Stimulated activated CD4-positive, alpha-beta T cell treated with anti-CD3 and anti-CD28 coated beads, Interleukin-2, amount 100 ng/mL, for 48 hours (primary cell): Measurements from ENCODE around the gene APLP2.
A peak's percentile ranks its signal among the peaks of the same experiment; 100 is the strongest.

Source experiments
- DNase-seq, 2 donors: peaks; one replicate each; pipeline ENCODE4 v3.0.0-alpha.2; 2020

Gene APLP2

DNA sequence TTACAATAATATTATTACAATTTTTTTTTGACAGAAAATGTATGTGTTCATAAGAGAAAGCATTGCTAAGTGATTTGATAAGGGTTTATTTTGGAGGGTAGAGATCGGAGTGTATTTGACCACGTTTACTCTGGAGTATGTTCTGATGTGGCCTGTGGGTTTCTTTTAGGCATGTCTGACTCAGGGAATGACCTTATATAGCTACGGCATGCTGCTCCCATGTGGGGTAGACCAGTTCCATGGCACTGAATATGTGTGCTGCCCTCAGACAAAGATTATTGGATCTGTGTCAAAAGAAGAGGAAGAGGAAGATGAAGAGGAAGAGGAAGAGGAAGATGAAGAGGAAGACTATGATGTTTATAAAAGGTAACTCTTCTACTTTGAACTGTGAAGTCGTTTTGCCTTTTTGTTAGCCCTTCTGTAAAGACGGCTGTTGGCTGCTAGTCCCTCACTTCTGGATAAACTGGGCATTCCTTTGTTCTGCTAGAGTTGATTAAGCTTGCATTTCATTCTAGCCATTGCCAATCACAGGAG, 51.8 kb downstream of the APLP2 start:
- no peak for DNase-seq

DNA sequence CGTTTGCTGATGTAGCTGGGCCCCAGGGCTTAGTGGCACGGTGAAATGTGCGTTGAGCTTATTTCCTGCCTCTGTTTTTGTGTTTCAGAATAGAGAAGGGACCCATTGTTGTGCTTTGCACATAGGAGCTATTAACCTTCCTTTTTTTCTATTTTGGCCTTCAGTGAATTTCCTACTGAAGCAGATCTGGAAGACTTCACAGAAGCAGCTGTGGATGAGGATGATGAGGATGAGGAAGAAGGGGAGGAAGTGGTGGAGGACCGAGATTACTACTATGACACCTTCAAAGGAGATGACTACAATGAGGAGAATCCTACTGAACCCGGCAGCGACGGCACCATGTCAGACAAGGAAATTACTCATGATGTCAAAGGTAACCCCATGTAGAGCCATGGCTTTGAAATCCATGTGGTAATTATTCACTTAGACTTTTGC, 52.5 kb downstream of the APLP2 start:
- peak; percentile 10 to 25 for DNase-seq

DNA sequence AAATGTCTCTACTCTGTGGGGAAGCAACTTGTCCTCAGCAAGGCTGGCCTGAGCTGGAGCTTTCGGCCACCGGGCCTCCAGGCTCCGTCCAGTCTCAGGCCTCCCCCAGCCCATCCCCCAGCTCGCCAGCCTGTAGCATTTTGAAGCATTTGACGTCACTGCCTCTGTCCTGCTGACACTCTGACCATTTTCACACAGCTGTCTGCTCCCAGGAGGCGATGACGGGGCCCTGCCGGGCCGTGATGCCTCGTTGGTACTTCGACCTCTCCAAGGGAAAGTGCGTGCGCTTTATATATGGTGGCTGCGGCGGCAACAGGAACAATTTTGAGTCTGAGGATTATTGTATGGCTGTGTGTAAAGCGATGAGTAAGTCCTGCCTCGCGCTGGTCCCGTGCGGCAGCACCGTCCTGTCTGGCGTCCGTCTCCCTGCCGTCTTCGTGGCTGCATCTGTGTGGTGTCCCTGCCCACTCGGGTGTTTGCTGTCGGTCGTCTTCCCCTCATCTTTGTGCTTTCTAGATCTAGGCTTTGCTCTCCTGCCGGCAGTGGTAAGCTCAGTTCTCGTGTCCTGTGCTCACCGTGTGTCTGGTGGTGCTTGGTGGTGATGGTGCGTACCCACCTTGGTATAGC, 53.8 kb downstream of the APLP2 start:
- no peak for DNase-seq

DNA sequence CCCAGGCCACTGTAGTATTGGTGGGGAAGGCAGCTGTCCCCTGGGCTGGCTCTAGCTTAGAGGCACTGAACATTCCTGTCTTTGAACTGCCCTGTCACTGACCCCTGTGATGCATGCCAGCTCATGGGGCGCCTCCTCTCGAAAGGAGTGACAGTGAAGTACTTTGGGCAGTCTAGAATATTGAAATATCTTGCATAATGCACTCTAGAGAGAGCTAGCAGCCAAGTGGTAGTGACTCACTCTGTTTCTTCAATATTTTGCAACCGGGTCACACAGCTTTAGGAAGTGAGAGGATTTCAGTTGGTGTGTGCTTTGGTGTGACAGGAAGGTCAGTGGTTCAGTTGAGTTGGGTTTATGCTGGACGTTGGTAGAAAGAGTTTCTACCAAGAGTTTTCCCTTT, 54.4 kb downstream of the APLP2 start:
- no peak for DNase-seq

DNA sequence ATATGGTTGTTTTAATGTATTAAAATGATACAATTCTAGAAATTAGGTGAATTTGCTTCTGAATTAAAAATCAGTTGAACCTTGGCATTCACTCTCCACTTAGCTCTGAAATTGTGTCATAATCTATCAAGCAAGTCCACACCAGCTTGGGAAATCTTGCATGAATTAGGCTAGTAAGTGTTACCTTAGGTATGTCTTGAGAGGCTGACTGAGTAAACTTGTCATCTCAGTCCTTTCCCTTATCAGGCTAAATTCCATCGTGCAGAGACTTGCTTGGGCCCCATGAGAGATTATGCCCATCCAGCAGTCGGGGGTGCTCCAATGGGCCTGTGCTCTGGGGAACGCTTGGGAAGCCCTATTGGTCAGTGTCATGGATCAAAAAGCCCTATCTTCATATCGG, 55.9 kb downstream of the APLP2 start:
- DNase-seq: no peak

DNA sequence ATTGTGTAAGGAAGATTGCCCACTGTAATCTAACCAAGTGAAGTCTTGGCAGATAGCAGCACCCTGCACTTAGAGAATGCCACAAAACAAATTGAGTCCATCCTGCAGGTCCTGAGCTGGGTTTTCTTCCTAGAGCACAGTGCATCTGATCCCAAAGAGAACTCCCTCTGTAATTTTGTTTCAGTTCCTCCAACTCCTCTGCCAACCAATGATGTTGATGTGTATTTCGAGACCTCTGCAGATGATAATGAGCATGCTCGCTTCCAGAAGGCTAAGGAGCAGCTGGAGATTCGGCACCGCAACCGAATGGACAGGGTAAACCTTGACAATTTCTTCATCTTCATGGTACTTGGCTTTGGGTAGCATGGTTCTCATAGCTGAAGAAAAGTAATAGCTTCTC, 56.8 kb downstream of the APLP2 start:
- DNase-seq: no peak

DNA sequence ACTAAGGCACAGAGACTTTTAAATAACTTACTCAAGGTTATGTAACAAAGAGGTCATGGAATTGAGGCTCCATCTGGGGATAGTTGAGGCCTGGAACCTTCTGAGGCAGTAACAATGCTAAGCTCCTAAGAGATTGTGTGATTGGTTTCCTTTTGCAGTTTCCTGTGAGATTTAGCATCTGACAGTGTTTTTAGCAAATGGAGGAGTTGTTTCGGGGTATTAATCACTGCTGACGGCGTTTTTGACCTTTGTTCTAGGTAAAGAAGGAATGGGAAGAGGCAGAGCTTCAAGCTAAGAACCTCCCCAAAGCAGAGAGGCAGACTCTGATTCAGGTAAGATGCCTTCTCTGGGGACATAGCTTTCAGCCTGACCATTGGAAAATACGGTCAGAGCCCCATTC, 57.8 kb downstream of the APLP2 start:
- DNase-seq: no peak

DNA sequence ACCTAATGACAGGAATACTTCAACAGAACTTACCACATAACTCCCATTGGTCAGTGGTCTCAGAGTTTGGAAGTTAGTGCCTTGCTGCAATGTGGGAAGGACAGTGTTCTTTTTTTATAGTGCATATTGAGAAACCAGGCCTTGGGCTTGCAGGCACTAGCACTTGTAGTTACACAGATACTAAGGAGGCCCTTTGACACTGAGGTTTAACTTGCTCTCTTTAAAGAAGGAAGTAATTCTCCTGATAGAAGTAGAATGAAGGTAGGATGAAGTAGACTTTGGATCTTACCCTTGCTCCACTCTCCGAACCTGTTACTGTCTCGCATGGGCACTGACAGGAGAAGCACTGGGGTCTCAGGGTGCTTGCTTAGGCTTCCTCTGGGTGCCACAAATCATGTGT, 58.9 kb downstream of the APLP2 start:
- DNase-seq: no peak

DNA sequence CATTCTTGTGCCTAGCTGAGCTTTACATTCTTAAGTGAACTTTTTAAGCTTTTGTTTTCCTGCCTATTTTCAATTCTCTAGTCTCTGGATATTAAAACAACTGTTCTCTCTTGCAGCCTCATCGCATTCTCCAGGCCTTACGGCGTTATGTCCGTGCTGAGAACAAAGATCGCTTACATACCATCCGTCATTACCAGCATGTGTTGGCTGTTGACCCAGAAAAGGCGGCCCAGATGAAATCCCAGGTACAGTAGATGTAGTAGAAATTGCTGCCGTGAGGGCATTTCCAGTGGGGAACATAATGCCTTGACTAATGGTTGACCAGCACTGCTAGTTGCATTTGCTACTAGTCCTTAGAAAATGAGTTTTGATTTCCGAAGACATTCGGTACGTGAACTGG, 60.2 kb downstream of the APLP2 start:
- DNase-seq: no peak

DNA sequence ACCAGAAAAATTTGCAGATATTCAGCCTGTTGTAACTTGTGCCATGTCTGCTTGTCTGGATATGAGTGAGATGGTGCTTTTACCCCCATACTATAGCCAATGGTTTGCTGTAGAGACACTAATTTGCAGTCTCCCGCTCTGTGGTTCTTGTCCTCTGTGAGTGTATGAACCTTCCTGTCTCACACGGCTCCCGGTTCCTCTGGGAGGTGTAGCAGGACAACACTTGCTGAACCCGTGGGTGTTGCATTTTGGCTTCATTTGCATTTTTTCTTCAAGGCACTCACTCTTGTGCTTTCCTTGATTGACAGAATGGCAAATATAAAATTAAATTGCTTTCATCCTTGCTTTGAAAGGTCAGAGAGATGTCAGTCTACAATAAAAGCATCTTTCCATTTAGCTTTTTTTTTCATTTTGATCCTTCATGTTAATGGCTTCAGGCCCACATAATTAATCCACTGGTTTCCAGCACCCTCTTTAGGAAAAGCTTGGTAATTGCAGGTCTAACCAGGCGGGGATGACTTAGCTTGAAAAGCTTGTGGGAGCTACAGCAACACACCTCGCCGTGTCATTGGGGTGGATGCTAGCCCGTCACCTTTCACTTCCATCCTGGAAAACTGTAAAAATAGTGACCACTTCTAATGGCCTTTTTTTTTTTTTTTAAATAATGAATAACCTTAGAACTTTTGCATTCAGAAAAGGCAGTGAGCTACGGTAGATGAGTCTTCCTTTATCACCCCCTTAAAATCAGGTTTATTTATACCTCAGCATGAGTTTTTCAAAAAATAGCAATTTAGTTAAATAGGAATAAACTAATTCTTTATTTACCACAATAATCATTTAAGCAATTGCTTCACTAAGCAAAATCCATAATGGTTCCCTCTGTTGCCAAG, 62.5 kb downstream of the APLP2 start:
- DNase-seq: peak; percentile 32 to 44

DNA sequence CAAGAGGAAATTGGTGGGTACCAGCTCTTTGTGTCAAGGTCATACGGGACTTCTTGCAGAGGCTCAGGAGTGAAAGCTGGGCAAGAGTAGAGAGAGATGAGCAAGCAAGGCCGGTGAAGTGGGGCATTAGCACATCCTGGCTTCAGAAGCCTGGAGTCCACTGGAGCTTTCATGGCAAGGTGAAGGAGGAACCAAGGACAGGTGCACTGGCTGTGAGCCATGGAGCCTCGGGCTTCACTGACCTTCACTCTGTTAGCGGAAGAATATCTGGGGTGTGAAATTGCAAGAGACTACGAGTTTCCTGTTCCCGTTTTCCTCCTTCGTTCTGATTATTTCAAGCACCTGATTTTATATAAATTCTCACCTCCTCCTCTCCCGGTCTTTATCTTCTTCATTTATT, 64.0 kb downstream of the APLP2 start:
- DNase-seq: no peak

DNA sequence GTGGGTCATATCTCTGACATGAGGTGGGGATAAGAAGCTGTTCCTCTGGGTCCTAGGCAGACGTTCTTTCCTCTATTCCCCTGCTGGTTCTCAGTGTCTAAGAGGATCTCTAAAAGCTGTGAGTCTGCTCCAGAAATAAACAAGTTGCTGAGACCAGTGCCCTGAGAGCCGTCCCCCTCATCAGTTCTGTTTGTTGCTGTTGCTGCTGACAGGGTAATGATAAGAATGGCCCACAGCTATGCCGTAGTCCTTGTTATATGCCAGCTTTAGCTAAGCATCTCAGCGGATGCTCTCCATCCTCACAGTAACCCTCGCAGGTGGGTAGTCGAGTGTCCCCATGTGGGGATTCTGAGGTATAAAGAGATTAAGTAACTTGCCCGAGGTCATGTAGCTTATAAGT, 66.4 kb downstream of the APLP2 start:
- no peak for DNase-seq

DNA sequence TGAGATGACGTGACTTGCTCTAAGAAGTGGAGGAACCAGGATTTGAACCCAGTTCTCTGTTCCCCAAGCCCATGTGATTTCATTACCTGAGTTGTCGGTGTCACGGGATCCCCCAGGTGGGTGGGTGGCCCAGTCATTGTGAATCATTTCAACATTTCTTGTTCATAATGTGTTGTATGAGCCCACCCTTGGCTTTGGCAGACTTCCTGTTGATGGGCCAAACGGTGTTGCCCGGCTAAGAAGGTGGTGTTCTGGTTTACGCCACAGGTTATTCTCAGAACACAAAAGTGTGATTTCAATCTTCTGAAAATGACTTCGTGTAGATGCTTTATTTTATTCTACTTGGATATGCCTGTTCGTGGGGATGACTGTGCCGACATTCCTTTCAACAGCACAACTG, 68.3 kb downstream of the APLP2 start:
- DNase-seq: no peak

DNA sequence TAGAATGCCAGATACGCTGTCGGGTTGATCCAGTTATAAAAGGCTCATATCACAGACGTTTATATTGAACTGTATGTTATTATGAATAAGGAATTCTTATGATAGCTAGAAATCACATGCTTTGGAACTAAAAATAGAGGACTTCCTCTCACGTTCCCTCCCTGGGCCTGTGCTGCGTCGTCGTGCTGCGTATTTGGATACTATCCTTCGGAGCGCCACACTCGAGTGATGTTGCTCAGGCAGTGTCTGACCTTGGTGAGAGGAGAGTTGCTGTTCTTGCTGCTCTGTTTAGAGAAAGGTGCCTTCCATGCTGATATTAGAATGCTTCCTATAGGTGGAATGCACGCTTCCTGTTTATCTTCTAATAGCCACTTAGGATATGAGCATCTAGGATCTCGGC, 69.7 kb downstream of the APLP2 start:
- DNase-seq: no peak

DNA sequence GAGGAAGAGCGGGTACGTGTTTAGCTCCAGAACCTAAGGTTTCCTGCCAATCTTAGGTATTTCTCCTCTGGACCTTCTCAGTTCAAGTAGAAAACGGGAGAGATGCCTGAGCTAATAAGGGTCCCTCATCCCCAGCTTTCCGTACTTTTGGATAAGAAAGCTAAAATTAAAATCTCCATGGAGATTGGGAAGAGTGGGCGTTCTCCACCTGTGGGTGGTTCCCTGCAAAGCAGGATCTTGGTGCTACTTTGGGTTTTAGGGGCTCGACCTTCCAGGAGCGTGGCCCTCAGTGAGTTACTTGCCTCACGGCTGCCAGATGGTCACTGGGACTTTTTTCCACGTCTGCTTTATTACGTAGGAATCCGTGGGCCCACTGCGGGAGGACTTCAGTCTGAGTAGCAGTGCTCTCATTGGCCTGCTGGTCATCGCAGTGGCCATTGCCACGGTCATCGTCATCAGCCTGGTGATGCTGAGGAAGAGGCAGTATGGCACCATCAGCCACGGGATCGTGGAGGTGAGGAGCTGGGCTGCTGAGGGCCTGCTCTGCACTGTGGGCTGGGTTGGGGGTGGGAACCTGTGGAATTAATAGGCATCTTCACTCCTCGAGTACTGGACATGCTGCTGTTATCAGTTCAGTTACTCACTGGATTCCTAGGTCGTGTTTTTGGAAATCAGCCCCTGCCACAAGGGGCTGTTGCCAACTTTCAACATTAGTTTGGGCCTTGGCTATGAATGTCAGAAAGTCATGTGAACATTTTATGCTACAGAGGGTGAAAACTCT, 72.1 kb downstream of the APLP2 start:
- no peak for DNase-seq

DNA sequence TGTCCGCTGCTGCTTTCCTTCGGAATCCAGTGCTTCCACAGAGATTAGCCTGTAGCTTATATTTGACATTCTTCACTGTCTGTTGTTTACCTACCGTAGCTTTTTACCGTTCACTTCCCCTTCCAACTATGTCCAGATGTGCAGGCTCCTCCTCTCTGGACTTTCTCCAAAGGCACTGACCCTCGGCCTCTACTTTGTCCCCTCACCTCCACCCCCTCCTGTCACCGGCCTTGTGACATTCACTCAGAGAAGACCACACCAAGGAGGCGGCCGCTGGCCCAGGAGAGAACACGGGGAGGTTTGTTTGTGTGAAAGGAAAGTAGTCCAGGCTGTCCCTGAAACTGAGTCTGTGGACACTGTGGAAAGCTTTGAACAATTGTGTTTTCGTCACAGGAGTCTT, 74.4 kb downstream of the APLP2 start:
- DNase-seq: no peak

DNA sequence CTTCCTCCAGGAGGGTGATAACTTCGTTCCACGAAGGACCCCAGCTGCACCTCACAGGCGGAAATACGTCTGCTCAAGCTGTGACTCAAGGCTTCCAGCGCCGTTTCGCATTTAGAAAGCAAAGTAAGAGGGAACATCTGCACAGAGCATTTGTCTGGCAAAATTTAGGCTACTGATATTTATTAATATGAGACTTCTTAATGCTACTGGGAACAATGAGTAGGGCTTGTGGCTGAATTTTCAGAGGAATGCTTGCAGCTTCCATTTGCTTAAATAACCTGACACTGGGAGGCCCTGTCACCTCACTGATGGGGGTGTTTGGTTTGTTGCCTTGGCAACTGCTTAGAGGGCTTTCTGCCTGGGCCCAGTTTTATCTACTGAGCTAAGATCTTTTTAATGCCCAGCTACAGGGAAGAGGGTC, 75.2 kb downstream of the APLP2 start:
- no peak for DNase-seq

DNA sequence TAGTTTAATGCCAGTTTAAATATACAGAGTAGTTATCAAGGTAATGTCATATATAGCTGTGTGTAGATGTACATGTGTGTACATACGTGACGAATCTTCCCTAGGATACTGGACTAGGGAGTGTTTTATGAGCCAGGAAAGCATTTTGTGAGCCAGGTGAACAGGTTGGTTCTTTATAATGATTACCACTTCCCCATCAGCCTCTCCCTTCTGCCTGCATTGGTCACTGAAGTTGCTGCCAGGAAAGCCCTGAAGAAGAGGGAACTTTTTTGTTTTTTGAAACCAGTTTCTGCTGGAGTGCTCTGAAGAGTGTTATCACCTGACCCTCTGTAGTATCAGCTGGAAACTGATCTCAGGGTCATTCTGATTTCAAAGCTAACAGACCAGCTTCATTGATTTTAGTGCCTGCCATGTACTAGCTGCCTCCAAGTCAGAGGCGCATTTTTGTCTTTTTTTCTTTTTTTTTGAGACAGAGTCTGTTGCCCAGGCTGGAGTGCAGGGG, 75.7 kb downstream of the APLP2 start:
- no peak for DNase-seq

DNA sequence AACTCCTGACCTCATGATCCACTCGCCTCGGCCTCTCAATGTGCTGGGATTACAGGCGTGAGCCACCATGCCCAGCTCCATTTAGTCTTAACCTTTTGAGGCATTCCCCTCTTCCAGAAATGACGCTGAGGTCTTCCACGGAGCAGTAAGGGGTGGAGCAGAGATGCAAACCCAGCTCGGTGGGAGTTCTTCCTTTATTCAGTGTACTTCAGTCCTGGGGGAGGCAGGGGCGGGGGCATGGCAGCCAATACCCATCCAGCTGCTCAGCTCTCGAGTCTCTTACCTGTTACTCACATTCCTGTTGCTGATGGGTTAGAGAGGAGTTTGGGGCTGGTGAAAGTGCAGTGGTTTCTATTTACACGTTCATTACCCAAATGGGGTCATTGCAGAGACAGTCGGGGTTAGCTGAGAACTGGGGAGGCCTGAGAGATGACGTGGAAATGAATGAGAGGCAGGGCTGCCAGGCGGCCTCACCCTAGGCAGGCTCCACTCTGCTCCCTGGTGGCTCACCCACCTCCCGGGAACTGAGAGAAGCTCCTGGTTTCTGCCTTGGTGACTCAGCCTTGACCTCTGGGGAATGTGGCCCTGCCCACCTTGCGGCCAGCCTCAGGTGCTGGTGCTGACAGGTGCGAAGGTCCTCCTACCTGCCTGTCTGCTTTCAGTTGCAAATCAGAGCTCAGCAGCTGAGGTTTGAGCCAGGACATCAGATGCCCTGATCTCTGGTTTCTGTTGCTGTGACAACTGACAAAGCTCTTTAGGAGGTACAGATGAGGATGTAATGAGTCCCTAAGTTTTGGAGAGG, 76.5 kb downstream of the APLP2 start:
- no peak for DNase-seq

DNA sequence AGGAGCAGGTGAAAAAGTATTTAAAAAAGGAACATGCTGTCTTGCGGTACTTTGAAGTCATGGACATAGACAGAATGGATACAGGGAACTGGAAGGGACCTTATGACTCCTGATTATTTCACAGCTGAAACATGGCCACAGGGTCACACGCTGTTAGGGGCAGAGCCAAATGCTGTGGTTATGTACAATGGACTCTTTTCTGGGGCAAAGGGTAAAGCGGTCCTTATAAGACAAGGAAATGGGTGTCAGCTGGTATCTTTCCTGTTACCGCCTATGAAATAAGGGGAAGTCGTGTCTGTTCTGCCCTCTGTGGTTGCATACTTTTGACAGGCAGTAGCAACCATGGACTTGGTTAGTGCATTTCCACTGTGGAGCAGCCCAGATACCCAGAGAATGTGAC, 77.1 kb downstream of the APLP2 start:
- DNase-seq: no peak

DNA sequence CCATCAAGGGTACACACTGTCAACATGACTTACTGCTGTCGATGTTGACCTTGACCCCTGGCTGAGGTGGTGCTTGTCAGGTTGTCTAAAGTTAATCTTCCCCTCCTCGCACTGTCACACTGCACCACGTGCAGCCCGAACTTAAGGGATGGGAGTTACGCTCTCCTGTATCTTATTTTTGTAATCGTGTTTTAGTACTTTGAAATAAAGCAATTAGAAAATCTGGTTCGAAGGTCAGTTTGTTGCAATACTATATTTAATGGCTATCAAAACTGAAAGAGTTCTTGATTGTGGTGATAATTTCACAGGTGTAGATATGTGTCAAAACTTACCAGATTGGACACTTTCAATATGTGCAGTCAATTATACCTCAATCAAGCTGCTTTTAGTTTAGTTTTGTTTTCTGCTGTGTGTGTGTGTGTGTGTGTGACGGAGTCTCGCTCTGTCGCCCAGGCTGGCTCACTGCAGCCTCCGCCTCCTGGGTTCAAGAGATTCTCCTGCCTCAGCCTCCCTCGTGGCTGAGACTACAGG, 79.2 kb downstream of the APLP2 start:
- DNase-seq: no peak

DNA sequence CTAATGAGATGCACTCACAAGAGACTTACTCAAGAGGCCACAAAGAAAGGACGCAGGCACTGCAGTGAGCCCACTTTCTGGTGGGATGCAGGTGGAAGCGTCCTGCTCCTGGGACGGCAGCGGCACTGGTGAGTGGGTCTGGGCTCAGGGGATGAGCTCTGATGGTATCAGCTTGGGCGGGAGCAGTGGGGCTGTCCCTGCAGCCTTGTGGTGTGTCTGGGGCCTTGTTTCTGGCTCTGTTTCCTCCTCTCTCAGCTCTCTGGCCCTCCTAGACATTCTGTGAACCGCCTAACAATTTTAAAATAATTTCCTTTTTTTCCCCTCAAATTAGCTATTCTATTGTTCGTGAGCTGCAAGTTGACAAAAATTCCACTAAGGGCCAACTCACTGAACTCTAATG, 81.1 kb downstream of the APLP2 start:
- no peak for DNase-seq
